MM.1S (cell line): ENCODE data around the gene GPC5.

ENCODE experiments used
- CTCF ChIP-seq: fragments of 300-600 bp; sonication (generic); IDR thresholded peaks from 2 replicates; pipeline ENCODE4 v1.5.1; 2016; ENCODE audit warnings: antibody characterized with exemption, low read length, mixed read lengths
- EZH2 ChIP-seq: fragments of 300-600 bp; sonication (generic); optimal IDR thresholded peaks from 2 replicates; pipeline ENCODE3; 2017; ENCODE audit warnings: low read depth, mild to moderate bottlenecking, antibody characterized with exemption, low read length, mixed read lengths

GRCh38 chr13:92622905-92623304 is 1224.5 kb downstream of the GPC5 start:
- TF ChIP-seq CTCF: no peak
- no peak for TF ChIP-seq EZH2
